ENCODE measurements around the gene ZNF804A.

Gene ZNF804A

GRCh38 chr2:184611361-184612085 lies 13.2 kb downstream of the ZNF804A start:
- DNase-seq = no peak

DNA sequence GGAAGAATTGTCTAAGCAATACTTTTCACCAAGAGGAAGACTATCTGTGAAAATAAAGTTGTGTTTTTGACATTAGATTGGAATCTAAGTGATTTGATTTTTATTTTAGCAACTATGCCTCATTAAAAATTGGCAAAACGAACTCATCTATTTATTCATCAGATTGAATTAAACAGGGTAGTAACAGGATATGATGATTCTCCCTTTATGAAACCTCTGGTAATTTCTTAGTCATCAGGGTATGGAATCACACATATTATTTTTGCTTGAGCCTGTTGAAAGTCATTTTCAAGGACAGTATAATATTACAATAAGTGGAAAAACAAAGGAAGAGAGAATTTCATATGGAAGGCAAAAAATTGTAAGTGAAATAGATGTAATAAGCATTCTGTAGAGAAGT lies 22.0 kb downstream of the ZNF804A start:
- no peak for DNase-seq

GRCh38 chr2:184624311-184624710 lies 26.0 kb downstream of the ZNF804A start:
- DNase-seq = no peak

DNA sequence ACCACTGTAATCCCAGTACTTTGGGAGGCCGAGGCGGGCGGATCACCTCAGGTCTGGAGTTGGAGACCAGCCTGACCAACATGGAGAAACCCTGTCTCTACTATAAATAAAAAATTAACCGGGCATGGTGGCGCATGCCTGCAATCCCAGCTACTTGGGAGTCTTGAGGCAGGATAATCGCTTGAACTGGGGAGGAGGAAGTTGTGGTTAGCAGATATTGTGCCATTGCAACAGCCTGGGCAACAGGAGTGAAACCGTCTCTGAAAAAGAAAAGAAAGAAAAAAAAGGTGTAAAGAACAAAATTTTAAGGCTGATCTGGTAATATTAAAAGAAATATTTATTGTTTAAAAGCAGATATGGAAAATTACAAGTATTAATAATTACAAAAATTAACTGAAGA lies 29.7 kb downstream of the ZNF804A start:
- DNase-seq = no peak

GRCh38 chr2:184633726-184634125 lies 35.4 kb downstream of the ZNF804A start:
- no peak for DNase-seq

GRCh38 chr2:184637781-184638180 lies 39.5 kb downstream of the ZNF804A start:
- DNase-seq = no peak

DNA sequence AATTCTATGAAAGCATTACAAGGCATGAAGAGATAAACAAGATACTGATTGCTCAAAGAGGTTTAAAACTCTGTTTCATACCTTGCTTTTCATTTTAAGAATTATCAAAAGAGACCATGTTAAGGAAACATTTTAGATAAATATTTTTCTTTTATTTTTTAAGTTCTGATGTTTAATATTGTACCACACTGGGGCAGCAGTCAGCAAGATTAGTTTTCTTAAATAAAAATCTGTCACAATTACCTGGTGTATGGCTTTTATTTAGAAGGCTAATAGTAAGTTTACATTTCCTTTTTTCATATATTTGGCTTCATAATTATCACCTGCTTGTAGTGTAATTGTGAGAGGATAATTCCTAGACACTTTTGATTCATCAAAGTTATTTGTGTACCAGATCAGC lies 46.4 kb downstream of the ZNF804A start:
- DNase-seq = no peak

DNA sequence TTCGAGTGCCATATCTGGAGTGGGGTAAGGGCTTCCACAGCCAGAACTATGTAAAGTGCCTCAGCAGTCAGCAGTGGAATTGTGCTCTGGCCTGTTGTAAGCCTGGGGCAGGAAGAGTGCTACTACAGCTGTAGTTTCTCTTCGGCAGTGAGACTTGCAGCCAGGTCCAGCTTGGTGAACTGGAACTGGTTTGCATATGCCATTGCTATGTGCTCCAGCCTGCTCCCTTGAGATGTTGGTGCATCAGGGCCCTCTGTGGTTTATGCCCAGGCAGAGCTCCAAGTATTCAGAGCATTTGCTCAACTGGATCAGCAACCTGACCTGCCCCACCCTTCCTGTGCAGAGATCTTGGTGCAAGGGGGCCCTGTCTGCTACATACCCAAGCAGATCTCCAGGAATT lies 47.8 kb downstream of the ZNF804A start:
- DNase-seq = no peak

- DNase-seq = no peak
These were observed 48.3 kb downstream of the ZNF804A start for GRCh38 chr2:184646593-184646992.

- no peak for DNase-seq
These were observed 56.6 kb downstream of the ZNF804A start for GRCh38 chr2:184654945-184655344.

DNA sequence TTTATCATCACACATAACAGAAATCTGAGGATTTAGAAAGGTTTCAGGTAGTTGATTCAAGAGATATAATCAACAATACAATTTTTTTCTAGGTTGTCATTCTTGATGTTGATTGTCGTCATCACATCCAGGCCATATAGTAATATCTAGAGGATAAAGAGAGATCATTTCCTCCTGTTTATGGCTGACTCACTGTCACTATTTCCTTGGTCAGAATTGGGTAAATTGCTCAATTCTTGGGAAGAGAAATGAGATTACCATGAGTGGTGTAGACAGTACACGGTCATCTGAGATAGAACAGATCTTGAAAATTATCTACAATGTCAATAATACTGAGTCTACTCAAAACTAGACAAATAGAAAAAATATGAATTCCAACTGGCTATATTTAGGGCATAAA lies 78.8 kb downstream of the ZNF804A start:
- no peak for DNase-seq

DNA sequence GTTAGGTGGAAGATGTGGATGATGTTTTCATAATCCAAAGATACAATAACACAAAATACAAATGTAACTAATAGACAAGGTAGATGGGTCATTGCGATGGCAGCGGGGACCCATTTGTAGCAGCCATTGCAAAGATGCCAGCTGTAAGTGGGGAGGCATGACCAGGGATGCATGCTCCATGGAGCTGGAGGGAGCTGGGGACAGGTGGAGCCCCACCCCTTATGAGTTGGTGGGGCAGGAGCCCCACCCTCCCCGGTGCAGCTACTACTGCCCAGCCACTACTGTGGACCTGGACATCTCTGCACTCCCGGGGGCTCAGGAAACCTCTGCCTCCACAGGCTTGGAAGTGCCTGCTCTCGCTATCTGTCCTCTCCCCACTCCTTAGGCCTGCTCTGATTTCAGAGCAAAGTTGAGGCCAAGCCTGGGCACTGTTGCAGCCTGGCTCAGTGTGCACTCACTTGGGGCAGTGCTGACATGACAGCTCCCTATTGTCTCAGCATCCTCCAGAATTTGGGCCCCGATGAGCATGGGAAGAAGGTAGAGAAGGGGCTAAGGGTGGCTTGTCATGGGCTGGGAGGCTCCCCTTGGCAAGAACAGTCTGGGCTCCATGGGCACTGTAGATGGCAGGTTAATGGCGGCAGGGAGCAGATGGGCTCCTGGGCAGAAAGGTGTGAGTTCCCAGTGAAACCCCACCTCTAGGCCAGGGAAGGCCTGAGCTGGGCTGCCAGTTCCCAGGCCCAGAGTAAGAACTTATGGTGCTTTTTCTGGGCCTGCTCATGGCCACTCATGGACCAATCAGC lies 81.1 kb downstream of the ZNF804A start:
- DNase-seq = no peak

DNA sequence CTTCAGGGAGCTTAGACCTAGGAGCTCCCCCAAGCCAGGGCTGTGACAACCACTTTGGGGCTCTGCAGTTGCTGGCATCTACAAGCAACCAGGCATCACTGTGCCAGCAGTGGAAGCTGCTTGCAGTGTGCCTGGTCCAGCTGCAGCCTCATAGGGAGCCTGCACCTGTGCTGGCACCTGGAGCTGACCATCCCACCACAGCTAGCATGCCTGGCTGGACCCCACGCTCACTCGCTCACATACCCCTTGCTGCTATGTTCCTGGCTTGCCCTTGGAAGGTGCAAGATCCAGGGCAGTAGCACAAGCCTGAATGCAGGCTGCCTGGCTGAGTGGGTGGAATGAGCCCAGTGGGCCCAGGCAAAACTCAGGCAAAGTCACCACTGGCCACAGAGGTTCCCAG lies 82.5 kb downstream of the ZNF804A start:
- no peak for DNase-seq

- no peak for DNase-seq
These were observed 83.5 kb downstream of the ZNF804A start for GRCh38 chr2:184681642-184682321.

DNA sequence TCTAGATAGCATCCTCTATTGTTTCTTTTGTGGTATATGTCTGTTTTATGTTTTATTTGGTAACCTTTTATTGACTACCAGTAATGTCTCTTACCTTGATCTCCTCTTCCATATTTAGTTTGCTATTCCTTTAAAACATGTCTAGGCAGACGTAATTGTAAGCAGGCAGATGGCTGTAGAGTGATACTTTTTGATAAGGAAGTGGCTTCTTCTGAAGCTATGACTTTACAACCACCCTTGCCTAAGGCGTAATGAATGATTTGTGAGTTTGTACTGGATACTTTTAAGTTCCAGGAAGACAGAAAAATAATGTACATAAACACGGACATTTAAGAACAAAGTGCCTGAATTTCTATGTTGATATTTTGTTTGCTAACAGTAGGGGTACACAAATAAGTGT lies 85.6 kb downstream of the ZNF804A start:
- no peak for DNase-seq

- no peak for DNase-seq
These were observed 87.9 kb downstream of the ZNF804A start for GRCh38 chr2:184685999-184686841.

DNA sequence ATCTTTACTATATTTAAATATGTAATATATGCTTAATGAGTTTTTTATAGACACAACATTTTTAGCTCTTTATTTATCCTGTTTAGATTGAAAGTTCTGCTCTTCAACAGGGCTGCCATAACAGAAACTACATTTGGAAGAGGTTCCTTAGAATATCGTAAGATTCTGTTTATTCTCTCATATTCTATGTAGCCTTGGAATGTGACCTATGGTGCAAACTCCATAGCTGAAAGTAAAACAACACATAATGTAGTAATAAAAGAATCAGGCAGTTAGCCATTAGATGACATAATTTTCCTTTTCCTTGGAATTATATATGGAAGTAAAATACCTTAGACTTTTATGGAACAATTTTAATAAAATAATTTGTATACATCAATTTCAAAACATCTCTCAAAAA lies 91.3 kb downstream of the ZNF804A start:
- no peak for DNase-seq

DNA sequence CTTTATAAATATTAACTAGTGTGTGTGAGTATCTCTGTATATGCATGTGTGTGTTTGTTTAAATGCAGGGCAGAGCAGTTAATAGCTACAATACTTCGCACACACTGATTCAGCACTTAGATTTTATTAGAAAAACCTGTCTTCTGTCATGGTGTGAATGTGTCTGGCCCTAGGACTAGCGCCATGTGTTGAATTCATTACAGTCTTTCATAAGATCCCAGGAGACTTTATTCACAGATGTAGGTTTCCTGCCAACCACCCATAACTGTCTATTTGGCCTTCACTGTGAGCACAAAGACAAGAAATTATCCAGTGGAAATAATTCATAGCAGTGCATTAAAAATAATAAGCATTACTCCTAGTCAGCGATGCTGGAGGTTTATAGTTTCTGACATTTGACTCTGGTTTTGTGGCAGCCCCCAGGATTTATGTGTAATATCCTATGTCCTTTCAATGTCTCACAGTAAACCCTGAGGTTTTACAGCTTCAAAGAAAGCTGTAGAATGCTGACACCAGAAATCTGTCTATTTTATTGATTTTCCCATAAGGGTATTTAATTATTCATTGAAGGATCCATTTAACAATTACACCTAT lies 93.9 kb downstream of the ZNF804A start:
- no peak for DNase-seq

GRCh38 chr2:184696644-184697043 lies 98.3 kb downstream of the ZNF804A start:
- no peak for DNase-seq

DNA sequence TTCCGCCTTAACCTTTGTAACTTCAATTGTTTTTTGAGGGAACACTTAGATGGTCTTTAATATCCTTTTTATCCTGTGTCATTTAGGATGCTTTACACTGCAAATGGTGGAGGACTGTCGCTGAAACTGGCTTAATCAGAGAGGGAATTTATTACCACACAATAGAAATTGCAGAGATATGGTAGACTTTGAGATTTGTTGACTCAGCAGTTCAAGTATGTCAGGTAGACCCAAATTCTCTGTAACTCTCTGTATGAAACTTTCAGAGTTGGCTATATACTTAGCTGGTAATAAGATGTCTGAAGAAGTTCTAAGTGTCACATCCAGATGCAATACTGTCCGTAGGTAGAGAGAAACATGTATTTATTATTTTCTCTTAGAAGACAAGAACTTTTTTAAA lies 100.1 kb downstream of the ZNF804A start:
- DNase-seq = no peak

- DNase-seq = no peak
These were observed 123.6 kb downstream of the ZNF804A start for GRCh38 chr2:184721881-184722280.

GRCh38 chr2:184727813-184728212 lies 129.5 kb downstream of the ZNF804A start:
- DNase-seq = no peak

- DNase-seq = no peak
These were observed 130.1 kb downstream of the ZNF804A start for GRCh38 chr2:184728411-184728810.

All from stimulated activated CD4-positive, alpha-beta T cell treated with anti-CD3 and anti-CD28 coated beads, Interleukin-4, amount 100 ng/mL, for 4 hours (primary cell).